Left lung (tissue), 10 donors: ENCODE data around the gene TIGIT. TPM values are rescaled to one million over a fixed set of nuclear protein-coding genes. Genes with fewer than 3 reads are reported as not detected.

Experiments
- ATAC-seq: fragments of 200-7000 bp; cut with Tn5 transposase; one replicate; pipeline ENCODE4 v1.9.1; 2020; ENCODE audit warnings: moderate library complexity
- DNase-seq, 4 donors: peaks; one replicate each; pipeline ENCODE4 v3.0.0-alpha.2; 2013 to 2020
- H3K27ac ChIP-seq, 2 donors: fragments of 200-600 bp; sonication (generic) in 1 of 2; one replicate each; pipeline versions ENCODE4 v1.5.0 to v1.8.0; 2020 to 2021
- H3K27me3 ChIP-seq, 2 donors: fragments of 200-600 bp; sonication (generic) in 1 of 2; one replicate each; pipeline versions ENCODE4 v1.5.0 to v1.8.0; 2020 to 2021
- H3K36me3 ChIP-seq, 2 donors: fragments of 200-600 bp; sonication (generic) in 1 of 2; one replicate each; pipeline versions ENCODE4 v1.5.0 to v1.8.0; 2020 to 2021
- H3K4me1 ChIP-seq, 2 donors: fragments of 200-600 bp; one replicate each; pipeline ENCODE4 v1.8.0; 2021
- H3K4me3 ChIP-seq, 2 donors: fragments of 200-600 bp; sonication (generic) in 1 of 2; one replicate each; pipeline versions ENCODE4 v1.5.0 to v1.8.0; 2020 to 2021; ENCODE audit warnings: mild to moderate bottlenecking in 1 of 2
- H3K9me3 ChIP-seq, 2 donors: fragments of 200-600 bp; sonication (generic) in 1 of 2; one replicate each; pipeline versions ENCODE4 v1.5.0 to v1.8.0; 2020 to 2021
- intact Hi-C, 2 donors: fragments of 100-400 bp; cut with DNase I; formaldehyde crosslinking; loops; one replicate each; pipeline versions ENCODE4 v1.11.2 to v1.14.2; 2022
- polyA plus RNA-seq, 6 donors: library from polyadenylated mRNA; unstranded; fragments of 120-200 nt; gene quantifications; one replicate each; pipeline ENCODE4 v1.2.1, GENCODE V29; 2013; ENCODE audit not compliant: insufficient read length in 6 of 6
- total RNA-seq, 2 donors: library from RNA; stranded (reverse); fragmentation: NEBNext Ultra II Directional; extraction: Animal tissue kit (Norgen Biotek cat#: 25700); gene quantifications; one replicate each; pipeline ENCODE4 v1.2.1, GENCODE V29; 2021
- TF ChIP-seq, protein P1 (sequence below), 2 donors: fragments of 200-600 bp; sonication (generic) in 1 of 2; IDR thresholded peaks; one replicate each; pipeline versions ENCODE4 v1.5.0 to v1.8.0; 2021; ENCODE audit warnings: antibody characterized with exemption in 2 of 2
- donor health status: DM: no; HTN: yes; CAD: no.
- donor health status: DM: no; HTN: no; CAD: no.

The TIGIT gene
- total and polyA plus RNA-seq, 8 donors, result 0.13 to 1.2 (median 0.28) TPM

DNA sequence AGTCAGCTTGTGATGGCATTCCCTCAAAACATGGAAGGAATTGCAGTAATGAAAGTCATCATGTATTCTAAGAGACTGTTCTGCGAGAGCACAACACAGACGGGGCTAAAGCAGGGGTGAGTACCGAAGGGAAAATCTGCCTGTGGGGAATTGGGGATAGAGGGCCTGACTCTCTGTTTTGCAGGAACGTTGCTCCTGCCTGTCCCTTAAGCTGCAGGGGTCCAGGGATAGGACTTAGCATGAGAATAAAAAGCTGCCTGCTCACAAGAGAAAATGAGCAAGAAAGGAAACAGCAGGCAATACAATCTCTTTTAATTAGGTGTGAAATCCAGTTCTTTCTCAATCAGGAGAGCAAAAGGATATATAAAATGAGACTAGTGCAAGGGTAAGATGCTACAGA is 62.2 kb downstream of the TIGIT start:
- TF ChIP-seq, protein P1, sequence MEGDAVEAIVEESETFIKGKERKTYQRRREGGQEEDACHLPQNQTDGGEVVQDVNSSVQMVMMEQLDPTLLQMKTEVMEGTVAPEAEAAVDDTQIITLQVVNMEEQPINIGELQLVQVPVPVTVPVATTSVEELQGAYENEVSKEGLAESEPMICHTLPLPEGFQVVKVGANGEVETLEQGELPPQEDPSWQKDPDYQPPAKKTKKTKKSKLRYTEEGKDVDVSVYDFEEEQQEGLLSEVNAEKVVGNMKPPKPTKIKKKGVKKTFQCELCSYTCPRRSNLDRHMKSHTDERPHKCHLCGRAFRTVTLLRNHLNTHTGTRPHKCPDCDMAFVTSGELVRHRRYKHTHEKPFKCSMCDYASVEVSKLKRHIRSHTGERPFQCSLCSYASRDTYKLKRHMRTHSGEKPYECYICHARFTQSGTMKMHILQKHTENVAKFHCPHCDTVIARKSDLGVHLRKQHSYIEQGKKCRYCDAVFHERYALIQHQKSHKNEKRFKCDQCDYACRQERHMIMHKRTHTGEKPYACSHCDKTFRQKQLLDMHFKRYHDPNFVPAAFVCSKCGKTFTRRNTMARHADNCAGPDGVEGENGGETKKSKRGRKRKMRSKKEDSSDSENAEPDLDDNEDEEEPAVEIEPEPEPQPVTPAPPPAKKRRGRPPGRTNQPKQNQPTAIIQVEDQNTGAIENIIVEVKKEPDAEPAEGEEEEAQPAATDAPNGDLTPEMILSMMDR (IDR thresholded peaks at IDR 0.05), result no peak
- DNase-seq, result peak in 2 of 4 donors; percentile 39 to 61
- H3K4me1 ChIP-seq, result no peaks in the 10 kb centered on the region
- no peak overlapping the region for H3K4me3 ChIP-seq
- H3K27me3 ChIP-seq, result no peaks in the 10 kb centered on the region
- H3K27ac ChIP-seq, result no peak overlapping the region
- peaks cover 0 to 9% of the 10 kb centered on the region in 2 donors for H3K36me3 ChIP-seq
- intact Hi-C loops, result no loop called here
- no peak for ATAC-seq
- peaks cover 0 to 6% of the 10 kb centered on the region in 2 donors for H3K9me3 ChIP-seq

DNA sequence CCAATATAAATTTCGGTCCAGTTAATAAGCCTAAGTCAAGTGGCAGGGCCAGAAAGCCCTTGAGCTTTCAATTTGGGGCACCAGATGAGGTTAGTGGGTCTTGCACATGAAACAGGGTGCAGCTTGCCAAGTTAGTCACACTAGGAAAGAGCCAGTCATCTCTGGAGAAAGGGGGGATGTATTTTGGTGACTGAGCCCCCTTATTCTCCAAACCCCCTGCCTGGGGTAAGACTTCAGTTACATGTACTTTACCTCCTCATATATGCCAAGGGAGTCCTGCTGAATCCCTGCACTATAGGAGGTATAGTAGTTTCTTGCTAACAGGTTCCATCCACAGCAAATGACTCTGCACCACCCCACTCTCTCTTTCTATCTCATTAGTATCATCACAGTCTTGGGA is 62.7 kb downstream of the TIGIT start:
- ATAC-seq (no peak), DNase-seq (no peak)
- no peaks in the 10 kb centered on the region for H3K4me1 ChIP-seq
- peaks cover 0 to 4% of the 10 kb centered on the region in 2 donors for H3K36me3 ChIP-seq
- no peak overlapping the region for H3K4me3 ChIP-seq
- intact Hi-C loops, result no loop called here
- H3K9me3 ChIP-seq, result peaks cover 0 to 3% of the 10 kb centered on the region in 2 donors
- H3K27ac ChIP-seq, result no peak overlapping the region
- TF ChIP-seq, protein P1 (IDR thresholded peaks at IDR 0.05), result no peak
- H3K27me3 ChIP-seq, result no peaks in the 10 kb centered on the region

Other genes starting within 250 kb of the TIGIT start
- 1 to 10 TPM; 3.3 to 3.4 TPM for gene CCDC191, start 237.5 kb upstream of the TIGIT start, total RNA-seq
- gene CCDC191, start 237.5 kb upstream of the TIGIT start, polyA plus RNA-seq, result 10 to 100 TPM; 18.4 to 24.9 (median 20.4) TPM
- 10 to 100 TPM; 16.4 to 27.3 TPM for gene QTRT2, start 237.3 kb upstream of the TIGIT start, total RNA-seq
- 10 to 100 TPM; 27.5 to 35.2 (median 32.9) TPM for gene QTRT2, start 237.3 kb upstream of the TIGIT start, polyA plus RNA-seq
- not detected for gene DRD3, start 115.0 kb upstream of the TIGIT start, total RNA-seq
- gene DRD3, start 115.0 kb upstream of the TIGIT start, polyA plus RNA-seq, result not detected
- under 1 TPM in 1 of 2 donors, not detected in 1; 0.16 TPM for gene ZNF80, start 56.5 kb upstream of the TIGIT start, total RNA-seq
- under 1 TPM in 3 of 6 donors, not detected in 3; 0.09 to 0.14 (median 0.10) TPM for gene ZNF80, start 56.5 kb upstream of the TIGIT start, polyA plus RNA-seq